ENCODE data around the gene PSMD1. TPM values are rescaled to one million over a fixed set of nuclear protein-coding genes. Genes with fewer than 3 reads are reported as not detected.

The PSMD1 gene
- total and polyA plus RNA-seq, 2 of the 8 experiments (the other 6 are each of a cell fraction or from before 2014, with no cell fraction given), result 179 to 272 TPM

DNA sequence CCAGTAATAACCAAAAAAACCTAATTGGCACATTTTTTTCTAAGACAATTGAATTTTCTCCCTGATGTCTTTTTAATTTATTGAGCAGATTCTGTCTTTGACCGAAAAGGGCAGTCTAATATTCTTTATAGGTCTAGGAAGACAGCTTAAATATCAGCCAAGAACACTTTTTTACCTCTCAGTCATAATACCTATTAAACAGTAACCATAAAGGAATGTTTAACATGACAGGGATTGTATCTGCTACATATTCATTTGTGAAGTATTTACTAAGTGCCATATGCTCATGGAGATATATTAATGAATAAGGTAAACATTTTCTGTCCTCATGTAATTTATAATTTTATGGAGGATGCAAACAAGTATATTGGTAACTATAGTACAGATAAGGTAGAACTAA lies 71.3 kb downstream of the PSMD1 start:
- H3K9me3 ChIP-seq (ENCODE audit: insufficient read depth in 2 of 2, low read depth in 1 of 2, low read length in 1 of 2), result no peaks in the 10 kb centered on the region
- H3K79me2 ChIP-seq (ENCODE audit: control insufficient read depth in 1 of 2, insufficient read depth in 2 of 2, low read length in 2 of 2), result peaks cover 0 to 10% of the 10 kb centered on the region in 2 experiments; a peak in 1 of 4 replicates
- no peaks in the 10 kb centered on the region for H3K79me1 ChIP-seq (ENCODE audit: low read depth, low read length)
- POLR2A ChIA-PET (ENCODE audit: partially characterized antibody), result interaction anchor here (0.8 to 1.6 kb wide), 4 partner anchors 8 to 24 kb away, joined by 3 to 5 read pairs (median 4); no protein-coding TSS in a partner anchor
- no peak for FAIRE-seq
- no peak overlapping the region for H3K14ac ChIP-seq (ENCODE audit: insufficient read length)
- H2BK12ac ChIP-seq (ENCODE audit: low read depth, low read length), result no peak overlapping the region
- peaks cover 0 to 1% of the 10 kb centered on the region in 2 experiments for H4K20me1 ChIP-seq (replicated peaks in 1 of 2; ENCODE audit: control insufficient read depth in 1 of 2, insufficient read depth in 2 of 2, low read length in 2 of 2)
- no peak overlapping the region for H3K9ac ChIP-seq (replicated peaks in 1 of 4; ENCODE audit: extremely low read depth in 1 of 4, low read depth in 3 of 4, low read length in 3 of 4)
- TF ChIP-seq TAF7 (optimal IDR thresholded peaks at IDR 0.05; ENCODE audit: borderline replicate concordance, low read depth, low read length) (no peak), CBX8 (IDR thresholded peaks at IDR 0.05; ENCODE audit: borderline replicate concordance, low read depth, low read length) (no peak), POLR2A (IDR thresholded peaks at IDR 0.05; ENCODE audit: control extremely low read depth in 1 of 2, low read depth in 2 of 2, low read length in 2 of 2) (no peak), TBP (IDR thresholded peaks at IDR 0.05; ENCODE audit: low read depth, low read length) (no peak), JUN (IDR thresholded peaks at IDR 0.05; ENCODE audit: low read depth, low read length) (no peak), KDM4A (IDR thresholded peaks at IDR 0.05; ENCODE audit: low read depth, low read length, severe bottlenecking) (no peak), POLR2AphosphoS5 (IDR thresholded peaks at IDR 0.05; ENCODE audit: low read depth, low read length) (no peak)
- TF ChIP-seq, protein P1, sequence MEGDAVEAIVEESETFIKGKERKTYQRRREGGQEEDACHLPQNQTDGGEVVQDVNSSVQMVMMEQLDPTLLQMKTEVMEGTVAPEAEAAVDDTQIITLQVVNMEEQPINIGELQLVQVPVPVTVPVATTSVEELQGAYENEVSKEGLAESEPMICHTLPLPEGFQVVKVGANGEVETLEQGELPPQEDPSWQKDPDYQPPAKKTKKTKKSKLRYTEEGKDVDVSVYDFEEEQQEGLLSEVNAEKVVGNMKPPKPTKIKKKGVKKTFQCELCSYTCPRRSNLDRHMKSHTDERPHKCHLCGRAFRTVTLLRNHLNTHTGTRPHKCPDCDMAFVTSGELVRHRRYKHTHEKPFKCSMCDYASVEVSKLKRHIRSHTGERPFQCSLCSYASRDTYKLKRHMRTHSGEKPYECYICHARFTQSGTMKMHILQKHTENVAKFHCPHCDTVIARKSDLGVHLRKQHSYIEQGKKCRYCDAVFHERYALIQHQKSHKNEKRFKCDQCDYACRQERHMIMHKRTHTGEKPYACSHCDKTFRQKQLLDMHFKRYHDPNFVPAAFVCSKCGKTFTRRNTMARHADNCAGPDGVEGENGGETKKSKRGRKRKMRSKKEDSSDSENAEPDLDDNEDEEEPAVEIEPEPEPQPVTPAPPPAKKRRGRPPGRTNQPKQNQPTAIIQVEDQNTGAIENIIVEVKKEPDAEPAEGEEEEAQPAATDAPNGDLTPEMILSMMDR (IDR thresholded peaks at IDR 0.05; ENCODE audit: control extremely low read depth in 1 of 3, insufficient read depth in 1 of 3, low read depth in 1 of 3, low read length in 3 of 3), result no peak
- CTCF ChIA-PET (ENCODE audit: partially characterized antibody), result interaction anchor here (1.1 to 2.8 kb wide), 3 partner anchors 16 to 100 kb away, joined by 3 to 14 read pairs (median 8); no protein-coding TSS in a partner anchor
- no peak for DNase-seq (ENCODE audit: low read depth in 1 of 2, low spot score in 2 of 2)
- 95% methylated on average over 1 of the region's 1 CpG; no CpG with 5 or more reads in 1 of the 2 experiments for WGBS, 2 experiments (ENCODE audit: extremely low coverage in 1 of 2, insufficient coverage in 1 of 2, insufficient read length in 1 of 2, insufficient replicate concordance in 2 of 2, low coverage in 1 of 2, low lambda C conversion rate in 2 of 2, missing lambda C conversion rate in 1 of 2)
- no peaks in the 10 kb centered on the region for H3K27me3 ChIP-seq (replicated peaks in 1 of 4; ENCODE audit: control insufficient read depth in 3 of 4, extremely low read depth in 1 of 4, insufficient read depth in 3 of 4, low read length in 3 of 4)
- H3K27ac ChIP-seq (ENCODE audit: low read depth, low read length), result no peak overlapping the region
- no peaks in the 10 kb centered on the region for H3K23me2 ChIP-seq (ENCODE audit: low read depth, low read length)
- H4K91ac ChIP-seq (replicated peaks; ENCODE audit: insufficient read length, low read length), result no peak overlapping the region
- H3K23ac ChIP-seq (ENCODE audit: insufficient read length), result no peak overlapping the region
- H3K4me1 ChIP-seq (replicated peaks in 1 of 4; ENCODE audit: control insufficient read depth in 3 of 4, insufficient read depth in 4 of 4, low read length in 3 of 4), result peaks cover 0 to 11% (median 5%) of the 10 kb centered on the region in 4 experiments; a peak in 3 of 7 replicates
- no peak overlapping the region for H2BK5ac ChIP-seq (ENCODE audit: low read depth, low read length)
- no peaks in the 10 kb centered on the region for H3K36me3 ChIP-seq (ENCODE audit: control insufficient read depth in 2 of 4, insufficient read depth in 4 of 4, low read length in 3 of 4)
- H2AK5ac ChIP-seq (ENCODE audit: low read depth, low read length), result no peak overlapping the region
- H2BK15ac ChIP-seq (ENCODE audit: low read length), result no peak overlapping the region
- no peak overlapping the region for H4K5ac ChIP-seq (ENCODE audit: insufficient read length, low read depth, low read length)
- no peak overlapping the region for H3K18ac ChIP-seq (ENCODE audit: extremely low read depth, low read length)
- no peak overlapping the region for H3K4ac ChIP-seq (replicated peaks; ENCODE audit: insufficient read length, low read depth, low read length)
- no peak overlapping the region for H2BK20ac ChIP-seq (ENCODE audit: low read length)
- H3K56ac ChIP-seq (replicated peaks; ENCODE audit: insufficient read length, low read depth, low read length), result no peak overlapping the region
- H2AFZ ChIP-seq (ENCODE audit: low read length), result no peak overlapping the region
- no peak overlapping the region for H4K8ac ChIP-seq (ENCODE audit: extremely low read depth, insufficient read depth, low read length)
- H3K4me3 ChIP-seq (ENCODE audit: extremely low read depth in 1 of 4, insufficient read depth in 2 of 4, low read depth in 3 of 4, low read length in 4 of 4), result no peak overlapping the region
- no peak overlapping the region for H2BK120ac ChIP-seq (replicated peaks; ENCODE audit: low read depth, low read length)
- no peak overlapping the region for H3K4me2 ChIP-seq (ENCODE audit: insufficient read depth in 1 of 2, low read depth in 2 of 2, low read length in 2 of 2)
